Measurements from ENCODE around the gene ABCA9. TPM values are rescaled to one million over a fixed set of nuclear protein-coding genes. Genes with fewer than 3 reads are reported as not detected.

ABCA9 gene
- total RNA-seq, 1 experiment from 2014 or later = not detected

GRCh38 chr17:69093995-69094394 lies 33.3 kb upstream of the ABCA9 start:
- no TSS peak for BruUV-seq (replicated peaks)
- ChIA-PET CTCF (interaction anchor here (0.7 to 0.9 kb wide), 2 partner anchors 9 kb away, joined by 3 to 5 read pairs; no protein-coding TSS in a partner anchor), POLR2A (ENCODE audit: unreplicated experiment) (no interaction called here)
- ATAC-seq = no peak
- no peaks in the 10 kb centered on the region for H3K36me3 ChIP-seq (ENCODE audit: low read depth, low read length)
- H3K27ac ChIP-seq (ENCODE audit: low read length) = no peak overlapping the region
- H3K9ac ChIP-seq (ENCODE audit: low read length) = no peak overlapping the region
- peaks cover 21% of the 10 kb centered on the region; the same call in 1 of the 2 replicates for H3K27me3 ChIP-seq (ENCODE audit: low read length)
- H3F3A ChIP-seq (ENCODE audit: low read length, unreplicated experiment) = no peaks in the 10 kb centered on the region
- no peaks in the 10 kb centered on the region for H4K20me1 ChIP-seq (ENCODE audit: low read length)
- no peaks in the 10 kb centered on the region for H3K79me2 ChIP-seq (ENCODE audit: low read length)
- H3K4me3 ChIP-seq (ENCODE audit: low read length) = no peak overlapping the region
- no peak overlapping the region for H2AFZ ChIP-seq (ENCODE audit: low read length)
- intact Hi-C loops (cut with micrococcal nuclease) = no loop called here
- no peak for DNase-seq
- H3K4me2 ChIP-seq (ENCODE audit: low read length) = no peak overlapping the region
- TF ChIP-seq EZH2phosphoT487 (IDR thresholded peaks at IDR 0.05; ENCODE audit: borderline replicate concordance, low read length) = no peak
- no peaks in the 10 kb centered on the region for H3K9me2 ChIP-seq (replicated peaks; ENCODE audit: low read length)
- no peaks in the 10 kb centered on the region for H3K4me1 ChIP-seq (ENCODE audit: insufficient read depth, low read length)
- no peaks in the 10 kb centered on the region for H3K9me3 ChIP-seq (ENCODE audit: low read length)

GRCh38 chr17:69093279-69093789 lies 32.6 kb upstream of the ABCA9 start:
- DNase-seq (no peak), ATAC-seq (no peak)
- POLR2A ChIA-PET (ENCODE audit: unreplicated experiment) = no interaction called here
- no peaks in the 10 kb centered on the region for H3K9me3 ChIP-seq (ENCODE audit: low read length)
- H3K36me3 ChIP-seq (ENCODE audit: low read depth, low read length) = no peaks in the 10 kb centered on the region
- H3K9me2 ChIP-seq (replicated peaks; ENCODE audit: low read length) = no peaks in the 10 kb centered on the region
- no peak for TF ChIP-seq EZH2 (IDR thresholded peaks at IDR 0.05; ENCODE audit: low read length, unreplicated experiment)
- no peak for TF ChIP-seq CTCF (conservative IDR thresholded peaks at IDR 0.05; ENCODE audit: low read depth, low read length)
- TF ChIP-seq EZH2phosphoT487 (IDR thresholded peaks at IDR 0.05; ENCODE audit: borderline replicate concordance, low read length) = no peak
- no peaks in the 10 kb centered on the region for H3K79me2 ChIP-seq (ENCODE audit: low read length)
- CTCF ChIA-PET = interaction anchor here (0.7 kb wide), 1 partner anchor 8 kb away, joined by 5 read pairs; no protein-coding TSS in a partner anchor
- H3K4me2 ChIP-seq (ENCODE audit: low read length) = no peak overlapping the region
- intact Hi-C loops (cut with micrococcal nuclease) = no loop called here
- H2AFZ ChIP-seq (ENCODE audit: low read length) = no peak overlapping the region
- no peaks in the 10 kb centered on the region for H4K20me1 ChIP-seq (ENCODE audit: low read length)
- no peak overlapping the region for H3K9ac ChIP-seq (ENCODE audit: low read length)
- H3F3A ChIP-seq (ENCODE audit: low read length, unreplicated experiment) = no peaks in the 10 kb centered on the region
- no peaks in the 10 kb centered on the region for H3K4me1 ChIP-seq (ENCODE audit: insufficient read depth, low read length)
- peaks cover 21% of the 10 kb centered on the region; the same call in 1 of the 2 replicates for H3K27me3 ChIP-seq (ENCODE audit: low read length)
- H3K27ac ChIP-seq (ENCODE audit: low read length) = no peak overlapping the region
- BruUV-seq (replicated peaks) = no TSS peak
- no peak overlapping the region for H3K4me3 ChIP-seq (ENCODE audit: low read length)

- DNase-seq = no peak
- H3F3A ChIP-seq (ENCODE audit: low read length, unreplicated experiment) = no peaks in the 10 kb centered on the region
- no peaks in the 10 kb centered on the region for H3K36me3 ChIP-seq (ENCODE audit: low read depth, low read length)
- H3K9me2 ChIP-seq (replicated peaks; ENCODE audit: low read length) = no peaks in the 10 kb centered on the region
- H3K4me2 ChIP-seq (ENCODE audit: low read length) = no peak overlapping the region
- no peak overlapping the region for H3K9ac ChIP-seq (ENCODE audit: low read length)
- no peaks in the 10 kb centered on the region for H3K4me1 ChIP-seq (ENCODE audit: insufficient read depth, low read length)
- BruUV-seq (replicated peaks) = no TSS peak
- no peaks in the 10 kb centered on the region for H4K20me1 ChIP-seq (ENCODE audit: low read length)
- H3K9me3 ChIP-seq (ENCODE audit: low read length) = no peaks in the 10 kb centered on the region
- ATAC-seq = no peak
- TF ChIP-seq EZH2 (IDR thresholded peaks at IDR 0.05; ENCODE audit: low read length, unreplicated experiment) (no peak), EZH2phosphoT487 (IDR thresholded peaks at IDR 0.05; ENCODE audit: borderline replicate concordance, low read length) (no peak), CTCF (conservative IDR thresholded peaks at IDR 0.05; ENCODE audit: low read depth, low read length) (no peak)
- no peak overlapping the region for H3K4me3 ChIP-seq (ENCODE audit: low read length)
- H2AFZ ChIP-seq (ENCODE audit: low read length) = no peak overlapping the region
- ChIA-PET POLR2A (ENCODE audit: unreplicated experiment) (no interaction called here), CTCF (no interaction called here)
- peaks cover 25% of the 10 kb centered on the region; the same call in 1 of the 2 replicates for H3K27me3 ChIP-seq (ENCODE audit: low read length)
- H3K79me2 ChIP-seq (ENCODE audit: low read length) = no peaks in the 10 kb centered on the region
- H3K27ac ChIP-seq (ENCODE audit: low read length) = no peak overlapping the region
- intact Hi-C loops (cut with micrococcal nuclease) = no loop called here
Observed at GRCh38 chr17:69090365-69090764, 29.6 kb upstream of the ABCA9 start.

Measured in PC-3 (cell line).